SW 1271 (cell line): Measurements from ENCODE around the gene GRIN2B.

Source experiments
- DNase-seq, 2 experiments: peaks; one replicate each; lab custom pipeline; 2025; lab: John Stamatoyannopoulos, UW

GRIN2B gene

DNA sequence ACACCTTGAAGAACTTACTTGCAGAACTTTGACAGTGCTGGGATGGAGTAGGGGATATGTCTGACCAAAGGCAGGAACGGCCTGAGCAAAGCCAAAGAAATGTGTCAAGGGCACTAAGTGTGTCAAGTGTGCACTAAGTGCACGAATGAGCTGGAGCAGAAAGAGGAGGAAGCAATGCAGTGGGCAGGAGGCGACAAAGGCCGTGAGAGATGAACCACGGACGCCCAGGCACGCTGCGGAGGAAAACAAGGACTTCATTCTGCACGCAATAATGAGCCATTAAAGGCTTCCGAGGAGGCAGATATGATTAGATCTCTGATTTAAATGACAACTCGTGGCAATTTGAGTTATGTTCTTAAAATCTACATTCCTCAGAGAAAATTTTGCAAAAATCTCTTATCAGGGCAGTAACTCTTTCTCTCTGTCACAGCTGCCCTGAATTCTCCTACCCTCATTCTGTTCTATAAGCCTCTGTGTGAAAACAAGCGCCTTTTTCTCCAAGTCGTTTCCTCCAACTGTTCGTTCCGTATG, 25.3 kb downstream of the GRIN2B start:
- DNase-seq = no peak

DNA sequence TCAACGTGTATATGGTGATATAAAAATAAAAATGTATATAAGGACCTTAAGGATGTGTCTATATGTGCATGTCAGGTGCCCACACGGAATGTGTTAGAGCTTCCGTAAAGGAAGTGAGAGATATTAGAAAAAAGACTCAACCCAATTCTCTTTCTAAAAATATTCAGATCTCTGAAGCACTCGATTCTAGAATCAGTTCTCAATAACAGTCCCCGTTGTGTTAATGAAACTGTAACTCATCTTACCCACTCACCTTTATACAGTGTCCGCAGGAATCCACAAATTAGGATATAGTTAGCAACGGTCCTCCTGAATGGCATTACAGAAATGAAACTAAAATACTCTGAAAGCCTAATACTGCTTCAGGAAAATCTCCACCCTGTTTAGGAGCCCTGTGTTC, 29.3 kb downstream of the GRIN2B start:
- DNase-seq = no peak

DNA sequence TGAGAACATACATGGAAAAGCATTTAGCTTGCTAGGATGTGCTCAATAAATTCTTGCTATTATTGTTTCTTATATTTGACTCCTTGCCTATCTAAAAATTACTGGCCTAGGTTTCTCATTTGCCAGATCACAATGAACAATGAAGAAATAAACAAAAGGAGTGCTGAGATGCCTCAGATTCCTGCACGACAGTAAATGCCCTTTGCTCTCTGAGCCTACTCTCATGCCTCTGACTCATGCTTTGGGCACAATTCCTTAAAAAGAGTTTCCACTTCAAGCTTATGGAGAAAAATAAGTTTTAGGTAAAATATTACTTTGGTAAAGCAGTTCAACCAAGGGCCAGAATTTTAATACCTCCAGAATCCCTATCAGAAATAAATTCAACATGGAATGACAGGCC, 30.9 kb downstream of the GRIN2B start:
- no peak for DNase-seq

DNA sequence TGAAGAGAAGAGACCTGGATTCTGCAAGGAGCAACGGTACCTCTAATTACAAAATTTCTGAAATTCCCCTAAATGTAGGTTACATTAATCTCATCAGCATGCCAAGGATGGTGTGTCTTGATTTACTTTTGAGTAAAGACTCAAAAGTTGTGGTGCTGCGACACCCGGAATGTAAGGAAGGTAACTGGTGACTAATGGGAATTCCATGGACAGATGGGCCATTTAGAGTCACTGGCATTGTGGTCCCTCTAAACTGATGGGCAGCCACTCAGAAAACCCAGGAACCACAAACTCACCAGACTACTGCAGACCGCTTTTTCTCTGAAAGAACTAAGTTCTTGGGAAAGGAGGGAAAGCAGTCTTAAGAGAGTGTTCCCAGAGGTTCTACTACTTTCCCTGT, 32.8 kb downstream of the GRIN2B start:
- no peak for DNase-seq

DNA sequence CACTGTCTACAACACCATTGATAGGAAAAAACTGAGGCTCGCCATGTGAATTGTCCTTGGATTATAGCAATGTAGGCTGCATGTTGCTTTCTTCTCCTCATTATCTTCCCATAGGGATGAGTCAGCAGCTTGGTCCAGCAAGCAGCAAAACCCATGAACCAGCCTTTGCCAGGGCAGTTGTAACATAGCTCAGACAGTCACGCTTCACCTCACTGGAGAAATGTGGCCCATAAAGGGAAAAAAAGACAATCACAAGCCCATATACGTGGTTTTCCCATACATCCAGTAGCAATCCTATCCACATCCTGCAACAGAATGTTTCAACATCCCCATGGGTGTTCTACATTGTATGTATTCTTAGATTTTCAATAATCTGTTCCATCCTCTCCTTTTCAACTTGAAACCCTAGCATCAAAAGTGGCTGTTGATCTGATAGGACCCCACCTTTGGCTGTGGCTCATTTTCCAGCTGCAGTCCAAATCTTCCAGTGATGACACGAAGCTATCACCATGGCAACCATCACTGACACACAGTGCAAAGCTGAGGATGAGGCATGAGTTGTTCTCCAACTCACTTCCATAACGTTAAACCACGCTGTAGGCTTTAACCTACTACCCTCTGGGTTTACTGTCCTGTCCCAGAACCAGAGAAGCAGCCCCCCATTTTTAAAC, 34.0 kb downstream of the GRIN2B start:
- no peak for DNase-seq

DNA sequence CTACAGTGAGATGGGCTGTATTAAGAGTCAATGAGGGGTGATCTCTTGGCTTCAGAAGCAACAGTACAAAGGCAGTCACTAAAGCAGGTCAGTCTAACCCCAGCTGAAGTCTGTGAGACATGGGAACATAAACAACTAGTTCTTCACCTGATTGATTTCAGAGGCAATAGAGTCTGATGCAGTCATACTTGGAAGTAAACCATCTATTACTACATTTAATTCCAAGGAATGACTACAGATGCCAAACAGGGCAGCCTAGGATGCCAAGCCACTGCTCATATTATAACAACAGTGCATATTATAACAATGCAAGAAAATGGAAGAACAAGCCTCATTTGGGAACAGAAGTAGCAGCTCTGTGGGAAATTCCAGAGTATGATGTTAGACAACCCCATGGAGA, 35.8 kb downstream of the GRIN2B start:
- DNase-seq = no peak

DNA sequence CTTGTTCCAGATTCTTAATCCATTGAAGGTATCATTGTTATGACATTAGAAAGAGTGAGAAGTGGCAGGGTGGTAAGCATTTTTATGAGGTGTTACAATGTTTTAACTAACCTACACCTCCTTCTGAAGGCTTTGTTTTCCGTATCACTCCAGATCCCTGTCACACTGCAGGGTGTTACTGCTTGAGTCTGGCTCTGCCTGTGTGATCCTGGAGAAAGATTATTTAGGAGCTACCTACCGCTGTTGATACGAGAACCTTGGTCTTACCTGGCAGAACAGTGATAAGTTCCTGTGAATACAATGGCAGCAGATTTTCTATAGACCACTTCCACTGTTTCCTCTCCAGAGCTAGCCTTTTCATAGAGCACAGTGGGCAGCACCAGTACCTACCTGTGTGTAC, 36.2 kb downstream of the GRIN2B start:
- DNase-seq = no peak

DNA sequence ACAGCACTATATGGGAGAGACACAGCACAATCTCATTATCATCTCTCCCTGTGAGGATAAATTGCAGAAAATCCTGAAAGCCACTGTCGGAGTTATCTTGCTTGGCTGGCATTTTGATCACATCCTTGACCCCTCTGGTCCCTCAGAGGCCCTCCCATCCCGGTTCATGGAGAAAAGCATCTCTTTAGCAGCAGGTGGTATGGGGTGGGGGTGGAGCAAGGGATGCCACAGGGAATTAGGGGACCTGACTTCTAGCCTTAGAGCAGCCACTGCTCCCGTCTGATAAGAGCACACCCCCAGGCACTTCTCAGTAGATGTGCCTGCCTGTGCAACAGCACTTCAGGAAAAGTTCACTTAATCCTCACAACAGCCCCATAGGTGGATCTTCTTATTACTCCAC, 38.6 kb downstream of the GRIN2B start:
- no peak for DNase-seq

DNA sequence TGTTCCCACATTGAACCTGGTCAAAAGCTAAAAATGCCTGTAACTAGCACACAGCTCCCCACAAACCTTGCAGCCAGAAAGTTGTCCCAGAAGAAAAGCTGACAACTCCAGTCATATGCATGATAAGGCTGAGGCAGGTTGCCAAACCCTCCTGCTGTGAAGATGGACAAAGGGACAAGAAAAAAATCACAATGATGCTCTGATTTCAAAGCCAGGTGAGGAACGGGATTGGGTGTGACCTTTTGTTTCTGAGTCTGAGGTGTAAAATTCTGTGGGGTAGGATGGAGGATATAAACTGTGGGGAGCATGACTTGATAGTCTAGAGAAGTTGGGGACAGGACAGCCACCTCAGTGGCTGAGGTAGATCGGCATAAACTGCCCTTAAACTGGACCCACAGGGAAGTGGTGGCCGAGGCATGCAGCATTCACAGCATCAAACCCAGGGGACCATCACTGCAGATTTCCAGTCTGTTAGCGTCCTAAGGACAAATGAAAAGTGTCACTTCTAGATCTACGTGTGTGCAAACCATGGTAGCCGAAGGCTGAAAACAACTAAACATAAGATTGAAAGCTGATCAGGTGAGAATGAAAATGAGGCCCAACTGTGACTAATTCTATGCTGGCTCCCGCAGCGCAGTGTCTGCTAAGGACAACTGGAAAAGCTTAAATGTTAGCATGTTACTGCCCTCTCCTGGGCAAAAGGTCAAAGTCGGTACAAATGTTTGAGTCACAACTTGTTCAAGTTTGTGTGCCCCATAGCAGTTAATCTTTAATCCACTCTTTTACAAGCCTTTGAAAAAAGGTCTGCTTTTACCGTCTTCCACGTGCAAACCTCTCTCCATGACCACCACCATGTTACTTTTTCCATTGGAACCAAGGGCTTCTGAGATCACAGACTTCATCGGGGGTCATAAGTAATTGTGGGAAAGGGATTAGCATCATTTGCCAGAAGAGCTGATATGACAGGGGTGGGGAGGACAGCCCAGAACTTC, 39.8 kb downstream of the GRIN2B start:
- DNase-seq = peak in 1 of 2 experiments; percentile 57

DNA sequence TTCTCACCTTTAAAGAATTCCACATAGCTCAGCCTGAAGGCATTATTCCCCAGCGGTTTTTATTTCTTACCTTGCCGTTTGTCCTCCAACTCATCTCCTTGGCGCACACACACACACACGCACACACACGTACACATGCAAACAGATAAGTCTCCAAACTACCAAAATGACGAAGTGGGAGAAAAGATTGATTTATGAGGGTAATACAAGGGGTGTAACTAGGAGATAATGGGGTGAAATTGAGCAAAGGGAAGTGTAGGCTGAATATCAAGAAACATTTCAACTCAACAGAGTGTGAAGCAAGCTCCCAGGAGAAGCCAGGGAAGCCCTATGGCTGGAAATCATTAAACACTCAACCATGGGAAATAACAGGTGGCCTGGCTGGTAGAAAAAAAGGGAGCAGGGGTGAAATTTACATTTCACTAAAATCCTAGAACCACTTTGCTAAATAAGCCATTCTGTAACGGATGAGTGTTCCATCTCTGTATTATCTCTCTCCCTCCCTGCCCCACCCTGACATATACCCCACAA, 41.0 kb downstream of the GRIN2B start:
- DNase-seq = no peak

DNA sequence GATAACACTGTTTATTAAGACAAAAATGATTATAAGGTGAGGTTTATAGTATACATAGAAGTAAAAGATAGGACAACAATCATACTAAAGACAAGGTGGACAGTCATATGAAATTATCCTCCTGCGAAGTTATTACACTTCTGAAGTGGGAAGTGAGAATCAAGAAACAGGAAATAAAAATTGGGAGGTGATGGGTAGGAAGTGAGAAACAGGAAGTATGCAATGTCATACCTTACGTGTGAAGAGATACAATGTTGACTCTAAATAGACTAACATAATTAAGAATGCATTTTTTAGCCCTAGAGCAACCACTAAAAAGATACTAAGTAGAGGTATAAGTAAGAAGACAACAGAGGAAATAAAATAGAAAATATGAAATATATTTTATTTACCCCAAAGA, 43.7 kb downstream of the GRIN2B start:
- no peak for DNase-seq

DNA sequence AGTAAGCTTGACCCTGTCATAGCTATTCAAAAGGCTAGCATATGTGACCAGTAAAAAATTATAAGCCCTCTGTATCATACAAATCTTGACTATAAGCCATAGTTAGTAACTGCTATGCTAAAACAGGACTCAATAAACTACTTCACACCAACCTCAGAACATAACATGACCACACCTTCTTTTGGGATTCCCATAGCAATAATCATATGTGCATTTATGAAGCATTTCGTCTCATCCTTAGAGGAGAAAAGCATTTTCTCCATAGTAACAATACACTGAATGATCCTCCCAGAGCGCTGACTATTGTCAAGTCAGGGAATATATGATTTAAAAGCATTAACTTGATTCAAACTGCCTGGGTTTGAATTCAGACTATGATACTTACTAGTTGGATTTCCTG, 46.2 kb downstream of the GRIN2B start:
- no peak for DNase-seq
